Liver (tissue), 3 donors: ENCODE measurements around the gene SLC36A1.

Source experiments
- EGR1 ChIP-seq, 2 donors: IDR thresholded peaks; 2 replicates each; pipeline ENCODE4 v1.6.1; 2016 to 2018; ENCODE audit warnings: antibody characterized with exemption in 2 of 2, low read depth in 2 of 2
- GABPA ChIP-seq, 2 donors: IDR thresholded peaks in 1 of 2; conservative IDR thresholded peaks in 1 of 2; 2 replicates each; pipeline ENCODE4 v1.6.1; 2016; ENCODE audit warnings: antibody characterized with exemption in 2 of 2, mild to moderate bottlenecking in 1 of 2, moderate library complexity in 1 of 2
- JUND ChIP-seq, 2 donors: IDR thresholded peaks; 2 replicates each; pipeline ENCODE4 v1.6.1; 2016; ENCODE audit warnings: antibody characterized with exemption in 2 of 2
- RAD21 ChIP-seq, 2 donors: IDR thresholded peaks; 2 replicates each; pipeline ENCODE4 v1.6.1; 2016; ENCODE audit warnings: antibody characterized with exemption in 2 of 2, mild to moderate bottlenecking in 2 of 2
- RXRA ChIP-seq, 2 donors: IDR thresholded peaks; 2 replicates each; pipeline ENCODE4 v1.6.1; 2017 to 2018; ENCODE audit warnings: antibody characterized with exemption in 2 of 2, mild to moderate bottlenecking in 1 of 2
- SP1 ChIP-seq: IDR thresholded peaks from 2 replicates; pipeline ENCODE4 v1.6.1; 2018; ENCODE audit warnings: antibody characterized with exemption, mild to moderate bottlenecking
- TAF1 ChIP-seq: conservative IDR thresholded peaks from 2 replicates; pipeline ENCODE4 v1.6.1; 2016; ENCODE audit warnings: antibody characterized with exemption, mild to moderate bottlenecking
- YY1 ChIP-seq: IDR thresholded peaks from 2 replicates; pipeline ENCODE4 v1.6.1; 2016; ENCODE audit warnings: antibody characterized with exemption, mild to moderate bottlenecking
- TF ChIP-seq, protein P1 (sequence below): fragments of 150-350 bp; IDR thresholded peaks from 2 replicates; pipeline ENCODE4 v1.5.1; 2017; ENCODE audit warnings: improper control_type of control experiment, low read depth, low read length; ENCODE audit not compliant: missing input control
- TF ChIP-seq, protein P2 (sequence below): IDR thresholded peaks from 2 replicates; pipeline ENCODE4 v1.6.1; 2016; ENCODE audit warnings: antibody characterized with exemption, mild to moderate bottlenecking
- TF ChIP-seq, protein P3 (sequence below): IDR thresholded peaks from 2 replicates; pipeline ENCODE4 v1.6.1; 2016; ENCODE audit warnings: antibody characterized with exemption
- TF ChIP-seq, protein P4 (sequence below): IDR thresholded peaks from 2 replicates; pipeline ENCODE4 v1.6.1; 2016; ENCODE audit warnings: antibody characterized with exemption
- TF ChIP-seq, protein P5 (sequence below): IDR thresholded peaks from 2 replicates; pipeline ENCODE4 v1.6.1; 2016; ENCODE audit warnings: antibody characterized with exemption
- donor health status: healthy.
- donor health status: healthy.

DNA sequence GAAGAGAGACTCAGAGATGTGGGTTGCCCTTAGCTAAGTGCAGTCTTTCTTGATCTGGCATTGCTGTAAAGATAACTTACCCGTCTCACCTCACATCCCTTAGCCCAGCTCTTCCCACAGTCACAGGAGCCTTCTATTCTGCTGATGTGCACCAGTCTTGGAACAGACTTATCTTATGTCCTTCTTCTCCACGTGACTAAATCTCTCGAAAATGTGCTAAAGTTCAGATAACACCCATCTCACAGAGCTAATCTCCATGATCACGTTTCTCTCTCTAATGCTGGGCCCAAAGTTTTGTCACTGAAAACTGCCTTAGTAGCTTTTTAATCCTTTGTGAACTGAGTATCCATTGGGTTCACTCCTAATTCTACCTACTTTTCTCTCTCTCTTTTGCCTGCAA is 16.7 kb downstream of the SLC36A1 start:
- TF ChIP-seq, protein P1, sequence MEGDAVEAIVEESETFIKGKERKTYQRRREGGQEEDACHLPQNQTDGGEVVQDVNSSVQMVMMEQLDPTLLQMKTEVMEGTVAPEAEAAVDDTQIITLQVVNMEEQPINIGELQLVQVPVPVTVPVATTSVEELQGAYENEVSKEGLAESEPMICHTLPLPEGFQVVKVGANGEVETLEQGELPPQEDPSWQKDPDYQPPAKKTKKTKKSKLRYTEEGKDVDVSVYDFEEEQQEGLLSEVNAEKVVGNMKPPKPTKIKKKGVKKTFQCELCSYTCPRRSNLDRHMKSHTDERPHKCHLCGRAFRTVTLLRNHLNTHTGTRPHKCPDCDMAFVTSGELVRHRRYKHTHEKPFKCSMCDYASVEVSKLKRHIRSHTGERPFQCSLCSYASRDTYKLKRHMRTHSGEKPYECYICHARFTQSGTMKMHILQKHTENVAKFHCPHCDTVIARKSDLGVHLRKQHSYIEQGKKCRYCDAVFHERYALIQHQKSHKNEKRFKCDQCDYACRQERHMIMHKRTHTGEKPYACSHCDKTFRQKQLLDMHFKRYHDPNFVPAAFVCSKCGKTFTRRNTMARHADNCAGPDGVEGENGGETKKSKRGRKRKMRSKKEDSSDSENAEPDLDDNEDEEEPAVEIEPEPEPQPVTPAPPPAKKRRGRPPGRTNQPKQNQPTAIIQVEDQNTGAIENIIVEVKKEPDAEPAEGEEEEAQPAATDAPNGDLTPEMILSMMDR, result no peak
- no peak for TF ChIP-seq GABPA (IDR thresholded peaks at IDR 0.05 in 1 of 2, conservative IDR thresholded peaks at IDR 0.05 in 1 of 2)
- TF ChIP-seq TAF1, result no peak
- no peak for TF ChIP-seq EGR1 (IDR thresholded peaks at IDR 0.05; ENCODE audit: low read depth in 2 of 2)
- TF ChIP-seq YY1, result no peak
- no peak for TF ChIP-seq RAD21 (IDR thresholded peaks at IDR 0.05)
- TF ChIP-seq, protein P2, sequence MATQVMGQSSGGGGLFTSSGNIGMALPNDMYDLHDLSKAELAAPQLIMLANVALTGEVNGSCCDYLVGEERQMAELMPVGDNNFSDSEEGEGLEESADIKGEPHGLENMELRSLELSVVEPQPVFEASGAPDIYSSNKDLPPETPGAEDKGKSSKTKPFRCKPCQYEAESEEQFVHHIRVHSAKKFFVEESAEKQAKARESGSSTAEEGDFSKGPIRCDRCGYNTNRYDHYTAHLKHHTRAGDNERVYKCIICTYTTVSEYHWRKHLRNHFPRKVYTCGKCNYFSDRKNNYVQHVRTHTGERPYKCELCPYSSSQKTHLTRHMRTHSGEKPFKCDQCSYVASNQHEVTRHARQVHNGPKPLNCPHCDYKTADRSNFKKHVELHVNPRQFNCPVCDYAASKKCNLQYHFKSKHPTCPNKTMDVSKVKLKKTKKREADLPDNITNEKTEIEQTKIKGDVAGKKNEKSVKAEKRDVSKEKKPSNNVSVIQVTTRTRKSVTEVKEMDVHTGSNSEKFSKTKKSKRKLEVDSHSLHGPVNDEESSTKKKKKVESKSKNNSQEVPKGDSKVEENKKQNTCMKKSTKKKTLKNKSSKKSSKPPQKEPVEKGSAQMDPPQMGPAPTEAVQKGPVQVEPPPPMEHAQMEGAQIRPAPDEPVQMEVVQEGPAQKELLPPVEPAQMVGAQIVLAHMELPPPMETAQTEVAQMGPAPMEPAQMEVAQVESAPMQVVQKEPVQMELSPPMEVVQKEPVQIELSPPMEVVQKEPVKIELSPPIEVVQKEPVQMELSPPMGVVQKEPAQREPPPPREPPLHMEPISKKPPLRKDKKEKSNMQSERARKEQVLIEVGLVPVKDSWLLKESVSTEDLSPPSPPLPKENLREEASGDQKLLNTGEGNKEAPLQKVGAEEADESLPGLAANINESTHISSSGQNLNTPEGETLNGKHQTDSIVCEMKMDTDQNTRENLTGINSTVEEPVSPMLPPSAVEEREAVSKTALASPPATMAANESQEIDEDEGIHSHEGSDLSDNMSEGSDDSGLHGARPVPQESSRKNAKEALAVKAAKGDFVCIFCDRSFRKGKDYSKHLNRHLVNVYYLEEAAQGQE, result no peak
- TF ChIP-seq, protein P3, sequence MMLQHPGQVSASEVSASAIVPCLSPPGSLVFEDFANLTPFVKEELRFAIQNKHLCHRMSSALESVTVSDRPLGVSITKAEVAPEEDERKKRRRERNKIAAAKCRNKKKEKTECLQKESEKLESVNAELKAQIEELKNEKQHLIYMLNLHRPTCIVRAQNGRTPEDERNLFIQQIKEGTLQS, result no peak
- TF ChIP-seq JUND (IDR thresholded peaks at IDR 0.05), result no peak
- TF ChIP-seq, protein P4, sequence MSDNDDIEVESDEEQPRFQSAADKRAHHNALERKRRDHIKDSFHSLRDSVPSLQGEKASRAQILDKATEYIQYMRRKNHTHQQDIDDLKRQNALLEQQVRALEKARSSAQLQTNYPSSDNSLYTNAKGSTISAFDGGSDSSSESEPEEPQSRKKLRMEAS, result no peak
- no peak for TF ChIP-seq RXRA (IDR thresholded peaks at IDR 0.05)
- TF ChIP-seq, protein P5, sequence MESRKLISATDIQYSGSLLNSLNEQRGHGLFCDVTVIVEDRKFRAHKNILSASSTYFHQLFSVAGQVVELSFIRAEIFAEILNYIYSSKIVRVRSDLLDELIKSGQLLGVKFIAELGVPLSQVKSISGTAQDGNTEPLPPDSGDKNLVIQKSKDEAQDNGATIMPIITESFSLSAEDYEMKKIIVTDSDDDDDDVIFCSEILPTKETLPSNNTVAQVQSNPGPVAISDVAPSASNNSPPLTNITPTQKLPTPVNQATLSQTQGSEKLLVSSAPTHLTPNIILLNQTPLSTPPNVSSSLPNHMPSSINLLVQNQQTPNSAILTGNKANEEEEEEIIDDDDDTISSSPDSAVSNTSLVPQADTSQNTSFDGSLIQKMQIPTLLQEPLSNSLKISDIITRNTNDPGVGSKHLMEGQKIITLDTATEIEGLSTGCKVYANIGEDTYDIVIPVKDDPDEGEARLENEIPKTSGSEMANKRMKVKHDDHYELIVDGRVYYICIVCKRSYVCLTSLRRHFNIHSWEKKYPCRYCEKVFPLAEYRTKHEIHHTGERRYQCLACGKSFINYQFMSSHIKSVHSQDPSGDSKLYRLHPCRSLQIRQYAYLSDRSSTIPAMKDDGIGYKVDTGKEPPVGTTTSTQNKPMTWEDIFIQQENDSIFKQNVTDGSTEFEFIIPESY, result no peak
- no peak for TF ChIP-seq SP1
